Suprapubic skin (tissue), 4 donors: ENCODE data around the gene GARIN5A. TPM values are rescaled to one million over a fixed set of nuclear protein-coding genes. Genes with fewer than 3 reads are reported as not detected.

Source experiments
- DNase-seq, 2 donors: peaks; one replicate each; pipeline ENCODE4 v3.0.0-alpha.2; 2019; ENCODE audit warnings: low spot score in 2 of 2
- H3K27ac ChIP-seq: fragments of 200-600 bp; sonication (generic); one replicate; pipeline ENCODE4 v1.5.1; 2019
- H3K27me3 ChIP-seq: fragments of 200-600 bp; sonication (generic); one replicate; pipeline ENCODE4 v1.5.1; 2019
- H3K36me3 ChIP-seq: fragments of 200-600 bp; sonication (generic); one replicate; pipeline ENCODE4 v1.5.1; 2019
- H3K4me1 ChIP-seq: fragments of 200-600 bp; sonication (generic); one replicate; pipeline ENCODE4 v1.5.1; 2019
- H3K4me3 ChIP-seq: fragments of 200-600 bp; sonication (generic); one replicate; pipeline ENCODE4 v1.5.1; 2019; ENCODE audit warnings: mild to moderate bottlenecking
- H3K9me3 ChIP-seq: fragments of 200-600 bp; sonication (generic); one replicate; pipeline ENCODE4 v1.5.1; 2019
- EP300 ChIP-seq: sonication (generic); formaldehyde crosslinking; IDR thresholded peaks from one replicate; pipeline ENCODE4 v1.6.1; 2017; ENCODE audit warnings: antibody characterized with exemption
- POLR2A ChIP-seq, 2 donors: fragments of 450-650 bp; IDR thresholded peaks; one replicate each; pipeline ENCODE4 v1.6.1; 2017; ENCODE audit warnings: antibody characterized with exemption in 2 of 2, mild to moderate bottlenecking in 2 of 2, moderate library complexity in 2 of 2
- POLR2AphosphoS5 ChIP-seq, 3 donors: sonication (generic); formaldehyde crosslinking; IDR thresholded peaks; one replicate each; pipeline ENCODE4 v1.6.1; 2017; ENCODE audit warnings: antibody characterized with exemption in 3 of 3
- WGBS: methylation state at CpG from one replicate; pipeline ENCODE4 v1.1.5; 2018; 5-methylcytosine and 5-hydroxymethylcytosine counted together
- total RNA-seq, 4 donors: library from RNA; depleted of rRNA; stranded (reverse); fragments of >200 nt; gene quantifications; one replicate each; pipeline ENCODE4 v1.1.0, GENCODE V29; 2016
- TF ChIP-seq, protein P1 (sequence below), 2 donors: fragments of 200-600 bp in 1 of 2; fragments of 450-650 bp in 1 of 2; sonication (generic) in 1 of 2; IDR thresholded peaks; one replicate each; pipeline ENCODE4 v1.5.1; 2016 to 2019; ENCODE audit warnings: antibody characterized with exemption in 2 of 2, mild to moderate bottlenecking in 1 of 2, moderate library complexity in 1 of 2

Gene GARIN5A
- total RNA-seq, 4 donors from 2014 or later, result 3.9 to 5.0 (median 4.2) TPM; not detected in 1

DNA sequence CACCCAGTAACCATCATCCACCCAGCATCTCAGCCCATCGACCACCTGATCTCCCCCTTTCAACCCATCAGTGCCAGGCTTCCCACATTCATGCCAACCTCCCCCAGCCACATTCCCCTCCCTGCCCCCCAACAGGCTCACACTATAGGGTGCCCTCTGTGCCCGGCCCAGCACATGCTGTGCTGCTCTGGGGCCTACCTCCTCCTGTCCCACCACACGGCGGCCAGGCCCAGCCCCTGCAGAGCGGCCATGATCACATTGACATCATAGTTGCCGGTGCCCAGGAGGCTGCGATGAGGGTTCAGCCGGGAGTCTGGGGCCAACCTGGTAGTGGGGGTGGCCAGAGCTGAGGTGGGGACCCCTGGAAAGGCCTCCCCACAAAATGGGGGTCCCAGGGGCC, 30.7 kb upstream of the GARIN5A start:
- Histone ChIP-seq H3K4me3 (no peak overlapping the region), H3K9me3 (no peaks in the 10 kb centered on the region), H3K36me3 (peaks cover 6% of the 10 kb centered on the region), H3K27me3 (no peaks in the 10 kb centered on the region), H3K27ac (no peak overlapping the region), H3K4me1 (peaks cover 19% of the 10 kb centered on the region)
- 92% methylated on average over 8 of the region's 8 CpGs for WGBS
- TF ChIP-seq POLR2AphosphoS5 (IDR thresholded peaks at IDR 0.05) (no peak), EP300 (no peak), POLR2A (IDR thresholded peaks at IDR 0.05) (no peak)
- TF ChIP-seq, protein P1, sequence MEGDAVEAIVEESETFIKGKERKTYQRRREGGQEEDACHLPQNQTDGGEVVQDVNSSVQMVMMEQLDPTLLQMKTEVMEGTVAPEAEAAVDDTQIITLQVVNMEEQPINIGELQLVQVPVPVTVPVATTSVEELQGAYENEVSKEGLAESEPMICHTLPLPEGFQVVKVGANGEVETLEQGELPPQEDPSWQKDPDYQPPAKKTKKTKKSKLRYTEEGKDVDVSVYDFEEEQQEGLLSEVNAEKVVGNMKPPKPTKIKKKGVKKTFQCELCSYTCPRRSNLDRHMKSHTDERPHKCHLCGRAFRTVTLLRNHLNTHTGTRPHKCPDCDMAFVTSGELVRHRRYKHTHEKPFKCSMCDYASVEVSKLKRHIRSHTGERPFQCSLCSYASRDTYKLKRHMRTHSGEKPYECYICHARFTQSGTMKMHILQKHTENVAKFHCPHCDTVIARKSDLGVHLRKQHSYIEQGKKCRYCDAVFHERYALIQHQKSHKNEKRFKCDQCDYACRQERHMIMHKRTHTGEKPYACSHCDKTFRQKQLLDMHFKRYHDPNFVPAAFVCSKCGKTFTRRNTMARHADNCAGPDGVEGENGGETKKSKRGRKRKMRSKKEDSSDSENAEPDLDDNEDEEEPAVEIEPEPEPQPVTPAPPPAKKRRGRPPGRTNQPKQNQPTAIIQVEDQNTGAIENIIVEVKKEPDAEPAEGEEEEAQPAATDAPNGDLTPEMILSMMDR (IDR thresholded peaks at IDR 0.05), result no peak
- DNase-seq, result no peak

DNA sequence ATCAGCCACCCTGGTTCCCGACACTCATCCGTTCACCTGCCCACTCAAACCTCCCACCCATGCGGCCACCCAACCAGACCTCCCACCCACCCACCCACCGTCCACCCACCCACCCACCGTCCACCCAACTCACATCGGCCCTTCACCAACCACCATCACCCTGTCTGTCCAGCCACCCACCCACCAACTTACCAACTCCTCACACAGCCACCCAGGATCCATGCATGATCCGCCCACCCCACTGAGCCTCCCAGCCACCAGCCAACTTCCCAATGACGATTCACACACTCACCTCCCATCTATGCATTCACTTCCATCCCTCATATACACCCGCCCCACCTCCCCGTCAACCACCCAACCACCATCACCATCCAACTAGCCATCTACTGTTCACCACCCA, 30.1 kb upstream of the GARIN5A start:
- no peaks in the 10 kb centered on the region for H3K9me3 ChIP-seq
- TF ChIP-seq, protein P1 (IDR thresholded peaks at IDR 0.05), result no peak
- no peak for TF ChIP-seq EP300
- TF ChIP-seq POLR2A (IDR thresholded peaks at IDR 0.05), result no peak
- no peak for TF ChIP-seq POLR2AphosphoS5 (IDR thresholded peaks at IDR 0.05)
- no peaks in the 10 kb centered on the region for H3K27me3 ChIP-seq
- H3K4me3 ChIP-seq, result no peak overlapping the region
- H3K4me1 ChIP-seq, result peaks cover 18% of the 10 kb centered on the region
- WGBS, result 92% methylated on average over 7 of the region's 10 CpGs
- no peak for DNase-seq
- H3K36me3 ChIP-seq, result peaks cover 6% of the 10 kb centered on the region
- H3K27ac ChIP-seq, result no peak overlapping the region

DNA sequence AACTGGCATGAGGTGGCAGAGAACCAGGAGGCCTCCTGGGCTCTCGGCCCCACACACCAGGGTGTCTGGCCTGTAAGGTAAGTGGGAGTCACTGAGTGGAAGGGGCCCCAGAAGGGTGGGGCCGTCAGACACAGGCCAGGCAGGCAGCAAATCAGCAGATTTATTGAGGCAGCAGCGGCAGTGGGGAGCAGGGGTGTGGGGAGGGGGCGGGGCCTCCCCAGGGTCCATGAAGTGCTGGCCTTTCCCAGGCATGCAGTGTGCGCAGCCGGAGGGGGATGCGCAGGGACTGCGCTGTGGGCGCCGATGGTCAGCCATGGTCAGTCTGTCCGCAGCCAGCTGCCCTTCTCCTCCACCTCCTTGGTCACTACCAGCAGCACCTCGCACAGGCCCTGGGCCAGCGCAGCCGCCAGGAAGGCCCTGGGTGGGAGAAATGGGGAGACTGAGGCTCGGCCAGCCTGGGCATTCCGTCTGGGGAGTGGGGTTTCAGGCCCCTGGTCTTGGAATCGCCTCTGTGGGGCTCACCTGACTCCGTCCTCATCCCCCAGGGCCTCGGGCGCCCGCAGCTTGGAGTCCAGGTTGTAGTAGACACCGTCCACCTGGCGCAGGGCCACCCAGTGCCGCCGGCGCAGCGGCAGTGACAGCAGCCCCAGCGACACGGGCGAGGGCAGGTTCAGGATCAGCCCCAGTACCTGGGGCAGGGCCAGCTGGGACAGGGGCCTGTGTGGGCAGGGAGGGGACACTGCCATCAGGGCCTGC, 29.4 kb upstream of the GARIN5A start:
- WGBS, result 80% methylated on average over 3 of the region's 30 CpGs
- no peak overlapping the region for H3K4me3 ChIP-seq
- peaks cover 6% of the 10 kb centered on the region for H3K36me3 ChIP-seq
- no peak for TF ChIP-seq EP300
- TF ChIP-seq POLR2A (IDR thresholded peaks at IDR 0.05), result no peak
- TF ChIP-seq POLR2AphosphoS5 (IDR thresholded peaks at IDR 0.05), result no peak
- TF ChIP-seq, protein P1 (IDR thresholded peaks at IDR 0.05), result no peak
- peaks cover 12% of the 10 kb centered on the region for H3K4me1 ChIP-seq
- H3K9me3 ChIP-seq, result no peaks in the 10 kb centered on the region
- no peak for DNase-seq
- H3K27ac ChIP-seq, result no peak overlapping the region
- H3K27me3 ChIP-seq, result no peaks in the 10 kb centered on the region

DNA sequence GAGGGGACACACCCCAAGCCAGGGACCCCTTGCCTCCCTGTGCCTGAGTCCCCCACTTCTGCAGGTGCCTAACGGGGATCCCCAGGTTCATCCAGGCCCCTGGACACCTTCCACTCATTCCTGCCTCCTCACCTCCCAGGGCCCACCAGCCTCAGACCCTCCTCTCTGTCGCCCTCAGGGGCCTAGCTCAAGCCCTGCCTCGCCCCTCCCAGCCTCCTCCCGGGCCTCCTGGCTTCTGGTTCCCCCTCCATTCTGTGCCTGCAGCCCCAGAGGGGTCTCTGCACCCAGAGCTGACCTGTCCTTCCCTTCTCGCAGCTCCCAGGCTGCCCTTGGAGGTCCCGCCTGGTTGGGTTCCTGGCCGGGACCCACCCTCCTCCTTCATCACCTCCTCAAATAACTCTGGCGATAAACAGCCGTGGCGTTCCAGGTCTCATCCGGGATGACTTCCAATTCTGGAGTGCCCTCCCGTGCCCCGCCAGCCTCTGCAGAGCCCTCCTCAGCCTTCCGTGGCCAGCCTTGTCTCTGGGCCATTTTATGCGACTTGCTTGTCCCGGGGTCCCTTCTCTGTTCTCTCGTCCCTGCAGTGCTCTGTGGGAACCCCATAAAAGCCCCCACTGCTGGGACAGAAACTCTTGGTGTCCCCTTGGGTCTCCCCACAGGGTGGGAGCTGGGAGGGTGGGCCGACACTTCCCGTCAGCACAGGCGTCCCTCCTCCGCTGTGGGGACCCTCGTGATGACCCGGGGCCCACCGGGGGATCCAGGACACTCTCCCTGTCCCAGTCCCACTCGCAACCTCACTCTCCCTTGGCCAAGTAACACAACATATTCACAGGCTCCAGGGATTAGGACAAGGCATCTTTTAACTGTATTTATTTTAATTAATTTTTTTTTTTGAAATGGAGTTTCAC, 25.2 kb upstream of the GARIN5A start:
- TF ChIP-seq EP300 (no peak), POLR2AphosphoS5 (IDR thresholded peaks at IDR 0.05) (no peak), POLR2A (IDR thresholded peaks at IDR 0.05) (no peak)
- TF ChIP-seq, protein P1 (IDR thresholded peaks at IDR 0.05), result no peak
- WGBS, result 68% methylated on average over 24 of the region's 25 CpGs
- no peaks in the 10 kb centered on the region for H3K4me1 ChIP-seq
- no peak for DNase-seq
- H3K27ac ChIP-seq, result no peak overlapping the region
- no peaks in the 10 kb centered on the region for H3K27me3 ChIP-seq
- peaks cover 6% of the 10 kb centered on the region for H3K36me3 ChIP-seq
- H3K9me3 ChIP-seq, result no peaks in the 10 kb centered on the region
- H3K4me3 ChIP-seq, result no peak overlapping the region

DNA sequence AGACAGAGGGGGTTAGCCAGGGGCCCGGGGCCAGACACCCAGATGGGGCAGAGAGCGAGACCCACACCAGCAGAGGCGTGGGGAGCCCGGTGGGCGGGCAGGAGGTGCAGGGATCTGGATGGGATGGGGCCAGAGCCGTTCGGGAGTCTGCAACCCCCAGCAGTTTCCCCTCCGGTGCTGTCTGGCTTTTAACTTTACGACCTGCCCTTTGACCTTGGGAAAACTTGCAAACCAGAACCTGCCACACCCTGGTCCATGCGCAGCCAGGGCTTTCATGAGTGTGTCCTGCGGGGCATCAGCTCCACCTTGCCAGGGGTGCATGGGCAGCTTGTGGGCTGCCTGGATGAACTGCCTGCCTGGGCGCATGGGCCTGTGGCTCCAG, 24.5 kb upstream of the GARIN5A start:
- H3K4me3 ChIP-seq, result no peak overlapping the region
- no peaks in the 10 kb centered on the region for H3K9me3 ChIP-seq
- 57% methylated on average over 10 of the region's 12 CpGs for WGBS
- peaks cover 3% of the 10 kb centered on the region for H3K36me3 ChIP-seq
- TF ChIP-seq POLR2AphosphoS5 (IDR thresholded peaks at IDR 0.05), result no peak
- TF ChIP-seq, protein P1 (IDR thresholded peaks at IDR 0.05), result no peak
- TF ChIP-seq POLR2A (IDR thresholded peaks at IDR 0.05), result no peak
- TF ChIP-seq EP300, result no peak
- no peaks in the 10 kb centered on the region for H3K4me1 ChIP-seq
- DNase-seq, result no peak
- no peaks in the 10 kb centered on the region for H3K27me3 ChIP-seq
- H3K27ac ChIP-seq, result no peak overlapping the region
